Gastroesophageal sphincter (tissue), 3 donors: ENCODE data around the gene FOXL2.

ENCODE experiments used
- CTCF ChIP-seq, 4 experiments: fragments of 200-600 bp in 2 of 4; fragments of 450-650 bp in 2 of 4; sonication (generic) in 1 of 4; IDR thresholded peaks; one replicate each; pipeline ENCODE4 v1.5.1; 2017 to 2019; ENCODE audit warnings: antibody characterized with exemption in 4 of 4, mild to moderate bottlenecking in 2 of 4, moderate library complexity in 2 of 4
- POLR2AphosphoS5 ChIP-seq: sonication (generic); formaldehyde crosslinking; IDR thresholded peaks from one replicate; pipeline ENCODE4 v1.6.1; 2017; ENCODE audit warnings: antibody characterized with exemption

- TF ChIP-seq CTCF (IDR thresholded peaks at IDR 0.05) = no peak
- TF ChIP-seq POLR2AphosphoS5 = no peak
Observed at GRCh38 chr3:138937690-138938055, 9.3 kb downstream of the FOXL2 start.
